NCI-H146 treated with DMSO at 0.1 percent for 48 hours (cell line): Measurements from ENCODE around the gene CDCA7L.
"Not testable (repeated sequence)": the region's sequence is repeated elsewhere in the genome, so short reads cannot be mapped to it uniquely, and the experiment has no call there.

ENCODE experiments used
- DNase-seq: peaks from one replicate; lab custom pipeline; 2025; ENCODE audit not compliant: unreplicated experiment; lab: John Stamatoyannopoulos, UW

Gene CDCA7L

GRCh38 chr7:21911341-21911875 is 34.3 kb downstream of the CDCA7L start:
- DNase-seq = no peak

GRCh38 chr7:21910253-21910652 is 35.4 kb downstream of the CDCA7L start:
- DNase-seq = no peak

- no peak for DNase-seq
Measured at GRCh38 chr7:21908746-21909145, 37.0 kb downstream of the CDCA7L start.

- DNase-seq = no peak
Measured at GRCh38 chr7:21903020-21903786, 42.5 kb downstream of the CDCA7L start.

GRCh38 chr7:21902240-21902639 is 43.5 kb downstream of the CDCA7L start:
- no peak for DNase-seq

GRCh38 chr7:21898265-21898930 is 47.3 kb downstream of the CDCA7L start:
- no peak for DNase-seq

GRCh38 chr7:21893401-21893800 is 52.3 kb downstream of the CDCA7L start:
- DNase-seq = no peak

- DNase-seq = no peak
Measured at GRCh38 chr7:21891291-21891690, 54.4 kb downstream of the CDCA7L start.

- DNase-seq = no peak
Measured at GRCh38 chr7:21887779-21888178, 57.9 kb downstream of the CDCA7L start.

GRCh38 chr7:21887353-21887752 is 58.3 kb downstream of the CDCA7L start:
- no peak for DNase-seq

- no peak for DNase-seq
Measured at GRCh38 chr7:21886396-21886795, 59.3 kb downstream of the CDCA7L start.

- DNase-seq = no peak
Measured at GRCh38 chr7:21884496-21884895, 61.2 kb downstream of the CDCA7L start.

- DNase-seq = not testable (repeated sequence)
Measured at GRCh38 chr7:21883501-21883900, 62.2 kb downstream of the CDCA7L start.

GRCh38 chr7:21883069-21883468 is 62.6 kb downstream of the CDCA7L start:
- no peak for DNase-seq

- no peak for DNase-seq
Measured at GRCh38 chr7:21869785-21870402, 75.8 kb downstream of the CDCA7L start.

- DNase-seq = no peak
Measured at GRCh38 chr7:21868576-21868850, 77.2 kb downstream of the CDCA7L start.

- peak; percentile 63 for DNase-seq
Measured at GRCh38 chr7:21867816-21868575, 77.7 kb downstream of the CDCA7L start.

GRCh38 chr7:21867226-21867625 is 78.5 kb downstream of the CDCA7L start:
- DNase-seq = no peak

GRCh38 chr7:21866731-21867130 is 79.0 kb downstream of the CDCA7L start:
- no peak for DNase-seq

- DNase-seq = not testable (repeated sequence)
Measured at GRCh38 chr7:21865631-21866204, 80.0 kb downstream of the CDCA7L start.

GRCh38 chr7:21851559-21851967 is 94.1 kb downstream of the CDCA7L start:
- no peak for DNase-seq
